Motor neuron (in vitro differentiated cells): Measurements from ENCODE around the gene COL25A1. TPM values are rescaled to one million over a fixed set of nuclear protein-coding genes. Genes with fewer than 3 reads are reported as not detected.
"Not testable (repeated sequence)": the region's sequence is repeated elsewhere in the genome, so short reads cannot be mapped to it uniquely, and the experiment has no call there.

ENCODE experiments used
- ATAC-seq, 8 experiments: fragments of 200-7000 bp; cut with Tn5 transposase; replicated peaks in 6 of 8; 2 replicates each; pipeline ENCODE4 v1.8.0; 2021; ENCODE audit warnings: mild to moderate bottlenecking in 8 of 8, moderate library complexity in 8 of 8
- H3K27ac ChIP-seq, 2 donors: fragments of 250-450 bp; sonication (Bioruptor Pico); 2 replicates each; pipeline ENCODE4 v1.9.0; 2021; ENCODE audit warnings: antibody characterized with exemption in 2 of 2, mild to moderate bottlenecking in 2 of 2, moderate library complexity in 1 of 2
- H3K4me1 ChIP-seq, 2 donors: fragments of 250-450 bp; sonication (Bioruptor Pico); replicated peaks in 1 of 2; 2 replicates each; pipeline ENCODE4 v1.6.1; 2021; ENCODE audit warnings: antibody characterized with exemption in 2 of 2, mild to moderate bottlenecking in 2 of 2, moderate library complexity in 1 of 2
- H3K4me3 ChIP-seq, 5 donors: fragments of 250-450 bp; sonication (Bioruptor Pico); 2 replicates each; pipeline ENCODE4 v1.9.0; 2021; ENCODE audit warnings: antibody characterized with exemption in 5 of 5, mild to moderate bottlenecking in 5 of 5, moderate library complexity in 4 of 5
- WGBS, 10 experiments: fragments of 450-650 bp; shearing (Covaris generic); methylation state at CpG; one replicate each; pipeline ENCODE4 v1.0.0; 2022; 5-methylcytosine and 5-hydroxymethylcytosine counted together
- in situ Hi-C, 9 experiments: fragments of 400-800 bp; cut with MboI; loops; one replicate each; pipeline ENCODE4 v1.15.0; 2021; ENCODE audit warnings: low sequenced_read_pairs in 9 of 9, low pct_unique_long_range_greater_than_20kb in 2 of 9; ENCODE audit not compliant: unreplicated experiment in 9 of 9
- total RNA-seq, 8 experiments: library from RNA; unstranded; fragments of 300-600 nt; gene quantifications; 2 replicates each; pipeline versions ENCODE4 v1.2.3 to v1.2.4, GENCODE V29; 2022

Gene COL25A1
- total RNA-seq, 8 experiments from 2014 or later = 1.3 to 15.1 (median 2.7) TPM

DNA sequence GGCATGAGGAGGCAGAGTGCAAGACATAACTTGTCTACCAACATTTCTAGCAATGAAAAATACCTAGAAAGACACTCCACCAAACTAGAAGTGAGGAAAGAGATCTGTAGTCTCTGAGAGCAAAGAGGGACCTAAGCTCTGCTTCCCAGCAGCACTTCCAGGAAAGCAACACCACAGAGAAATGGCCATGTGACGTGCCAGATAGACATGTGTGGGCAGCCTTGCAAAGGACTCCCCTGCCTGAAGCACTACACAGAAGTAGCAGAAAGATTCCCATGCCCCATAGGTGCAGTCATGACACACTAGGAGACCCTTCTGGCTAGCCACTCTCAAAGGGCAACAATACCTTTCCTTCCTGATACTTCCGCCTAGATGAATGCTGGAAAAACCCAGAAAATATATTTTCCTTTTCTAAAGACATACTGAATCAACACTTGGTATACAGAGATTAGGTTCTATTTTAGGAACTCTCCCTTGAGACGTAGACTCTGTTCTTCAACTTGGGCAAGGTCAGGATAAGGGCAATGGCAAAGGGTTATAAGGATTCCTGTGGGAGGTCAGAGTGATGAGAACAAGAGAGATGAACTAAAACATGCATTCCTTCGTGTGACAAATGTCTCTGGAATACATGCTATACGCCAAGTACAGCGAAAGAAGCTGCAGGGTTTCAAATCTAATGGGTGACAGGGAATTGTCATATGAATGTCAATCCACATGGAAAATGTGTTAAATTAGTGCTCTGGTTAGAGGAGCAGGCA, 352.1 kb downstream of the COL25A1 start:
- 71 to 100% (median 91%) methylated on average over 2 to 6 of the region's 6 CpGs; no CpG with 5 or more reads in 2 of the 10 experiments for WGBS, 10 experiments
- H3K4me1 ChIP-seq = peaks cover 0 to 5% of the 10 kb centered on the region in 2 donors
- ATAC-seq = no peak
- H3K27ac ChIP-seq = no peak overlapping the region
- no peak overlapping the region for H3K4me3 ChIP-seq
- in situ Hi-C loops = no loop called here

DNA sequence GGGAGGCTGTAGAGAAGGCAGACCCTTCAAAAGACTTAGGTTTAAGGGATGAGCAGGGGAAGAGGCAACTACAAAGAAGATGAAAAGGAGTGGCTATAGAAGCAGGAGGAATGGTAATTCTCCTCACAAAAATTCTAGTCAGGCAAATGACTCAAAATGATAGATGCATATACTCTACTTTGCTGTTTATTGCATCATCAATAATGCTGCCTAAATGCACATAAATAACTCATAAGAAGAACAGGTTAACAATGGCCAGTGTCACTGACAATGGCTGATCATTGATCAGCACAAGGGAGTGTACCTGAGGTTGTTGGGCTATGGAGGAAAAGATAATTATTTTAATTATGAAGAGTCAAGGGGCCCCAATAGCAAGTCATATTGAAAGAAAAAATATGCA, 354.9 kb downstream of the COL25A1 start:
- peaks cover 0 to 5% of the 10 kb centered on the region in 2 donors for H3K4me1 ChIP-seq
- no peak overlapping the region for H3K27ac ChIP-seq
- in situ Hi-C loops = no loop called here
- no peak overlapping the region for H3K4me3 ChIP-seq
- peak in 3 of 8 experiments; percentile 15 to 48 (median 24) for ATAC-seq

DNA sequence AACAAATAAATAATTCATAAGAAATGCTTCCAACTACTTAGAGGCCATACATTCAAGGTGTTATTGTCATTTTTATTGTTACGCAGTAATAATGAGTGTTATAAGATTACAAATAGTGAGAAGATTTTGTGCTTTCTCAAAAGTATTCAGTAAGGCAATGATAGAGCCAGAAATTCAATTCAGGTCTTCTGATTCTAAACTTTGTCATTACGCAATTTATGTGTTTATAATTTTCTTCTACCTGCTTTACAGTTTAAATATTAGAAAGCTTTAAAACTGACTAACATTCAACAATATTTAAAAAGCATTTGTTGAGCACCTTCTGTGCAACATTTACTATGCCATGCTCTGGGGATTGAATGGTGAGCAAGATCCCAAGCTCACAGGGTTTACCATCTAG, 356.2 kb downstream of the COL25A1 start:
- Histone ChIP-seq H3K4me1 (peaks cover 0 to 10% of the 10 kb centered on the region in 2 donors), H3K27ac (no peak overlapping the region), H3K4me3 (no peak overlapping the region)
- in situ Hi-C loops = no loop called here
- ATAC-seq = no peak
- WGBS, 10 experiments = 94 to 100% (median 100%) methylated on average over 1 to 2 of the region's 2 CpGs; no CpG with 5 or more reads in 2 of the 10 experiments

DNA sequence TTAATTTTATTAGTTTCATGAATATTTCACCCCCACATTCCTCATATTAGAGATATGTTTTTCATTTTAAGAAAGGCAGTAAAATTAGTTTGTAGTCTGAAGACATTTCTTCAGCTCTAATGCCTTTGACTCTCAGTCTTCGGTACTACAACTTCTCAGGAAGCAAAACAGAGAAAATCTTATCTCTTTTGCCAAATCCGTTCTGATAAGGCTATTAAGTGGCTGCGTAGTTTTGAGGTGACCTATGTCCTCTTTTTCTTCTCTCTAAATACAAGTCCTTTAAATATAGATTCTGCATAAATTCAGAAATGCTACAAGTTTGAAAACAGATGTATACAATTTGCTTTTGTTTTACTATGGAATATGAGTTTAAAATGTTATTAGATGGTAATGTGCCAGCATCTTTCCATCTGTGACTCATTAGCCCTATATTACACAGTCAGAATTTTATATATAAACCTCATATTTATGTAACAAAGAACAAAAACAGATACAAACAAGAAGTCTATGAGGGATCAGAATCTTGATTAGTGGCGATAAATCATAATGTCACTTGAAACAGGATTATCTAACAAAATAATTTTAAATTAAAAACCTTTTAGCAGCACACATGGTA, 358.4 kb downstream of the COL25A1 start:
- Histone ChIP-seq H3K4me3 (no peak overlapping the region), H3K4me1 (peaks cover 0 to 13% of the 10 kb centered on the region in 2 donors), H3K27ac (no peak overlapping the region)
- in situ Hi-C loops = no loop called here
- no peak for ATAC-seq
- 6 to 100% (median 78%) methylated on average over 2 to 4 of the region's 4 CpGs for WGBS, 10 experiments

DNA sequence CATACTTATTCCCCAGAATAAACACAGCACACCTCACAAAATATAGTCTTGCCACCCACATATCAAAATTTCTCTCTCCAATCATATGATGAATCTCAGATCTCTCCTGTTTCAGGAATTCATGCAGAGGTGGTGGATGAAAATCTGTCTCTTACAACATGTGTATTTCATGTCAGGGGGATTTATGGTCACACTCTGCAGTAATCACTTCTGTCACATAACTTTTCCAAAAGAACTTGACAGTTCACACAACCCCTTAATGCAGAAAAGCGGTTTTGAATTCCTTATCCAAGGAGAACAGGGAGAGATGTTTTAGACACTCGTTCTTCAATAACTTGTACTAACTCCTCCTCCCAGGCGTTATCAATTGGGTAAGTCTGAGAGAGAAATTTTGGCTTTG, 359.1 kb downstream of the COL25A1 start:
- Histone ChIP-seq H3K4me3 (no peak overlapping the region), H3K27ac (no peak overlapping the region), H3K4me1 (peaks cover 0 to 13% of the 10 kb centered on the region in 2 donors)
- WGBS, 10 experiments = 10 to 100% (median 83%) methylated on average over 2 to 3 of the region's 3 CpGs; no CpG with 5 or more reads in 1 of the 10 experiments
- ATAC-seq = no peak
- in situ Hi-C loops = no loop called here

DNA sequence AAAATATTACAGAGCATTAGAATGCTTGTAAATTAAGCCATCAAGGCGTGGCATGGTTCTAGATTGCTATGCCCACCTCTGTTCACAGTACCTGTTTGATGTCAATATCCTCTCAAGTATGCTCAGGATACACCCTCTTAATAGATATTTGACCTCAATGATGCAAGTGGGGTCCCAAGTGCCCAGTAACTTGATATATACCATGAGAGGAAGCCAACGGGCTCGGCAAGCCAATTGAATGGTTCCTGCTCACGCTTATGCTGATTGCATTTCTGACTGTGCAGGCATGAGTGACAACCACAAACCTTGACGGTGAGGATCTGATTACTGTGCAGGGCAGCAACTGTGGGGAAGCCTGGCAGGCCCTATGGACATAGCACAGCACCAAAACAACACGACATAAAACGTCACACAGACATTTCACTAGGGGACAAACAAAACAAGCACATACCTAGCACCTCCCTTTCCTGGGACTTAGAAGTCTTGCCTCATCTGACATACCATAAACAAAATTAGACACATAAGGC, 360.5 kb downstream of the COL25A1 start:
- in situ Hi-C loops = no loop called here
- no peak overlapping the region for H3K27ac ChIP-seq
- H3K4me3 ChIP-seq = no peak overlapping the region
- 40 to 95% (median 67%) methylated on average over 1 to 6 of the region's 7 CpGs; no CpG with 5 or more reads in 3 of the 10 experiments for WGBS, 10 experiments
- H3K4me1 ChIP-seq = peaks cover 0 to 8% of the 10 kb centered on the region in 2 donors
- peak in 1 of 8 experiments; percentile 63 for ATAC-seq

DNA sequence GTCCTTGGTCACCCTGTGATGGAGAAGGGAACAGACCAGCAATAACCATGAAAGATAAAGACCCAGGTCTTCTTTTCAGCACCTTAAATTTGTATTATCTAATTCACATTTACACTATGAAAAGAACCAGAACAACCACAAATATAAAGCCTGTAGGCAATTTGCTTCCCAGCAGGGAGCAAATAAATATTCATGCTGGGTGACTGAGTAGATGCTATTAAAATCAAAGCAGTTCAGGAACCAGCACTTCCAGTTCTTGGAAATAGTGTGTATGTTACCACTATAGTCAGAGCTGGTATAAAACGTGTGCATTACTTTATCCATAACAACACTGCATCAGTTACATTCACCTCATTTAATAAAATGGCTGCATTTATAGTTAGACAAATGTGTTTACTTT, 361.8 kb downstream of the COL25A1 start:
- in situ Hi-C loops = no loop called here
- 38 to 86% (median 71%) methylated on average over 1 of the region's 1 CpG; no CpG with 5 or more reads in 4 of the 10 experiments for WGBS, 10 experiments
- ATAC-seq = peak in 3 of 8 experiments; percentile 63 to 92 (median 84)
- Histone ChIP-seq H3K27ac (no peak overlapping the region), H3K4me1 (peaks cover 0 to 8% of the 10 kb centered on the region in 2 donors), H3K4me3 (no peak overlapping the region)

DNA sequence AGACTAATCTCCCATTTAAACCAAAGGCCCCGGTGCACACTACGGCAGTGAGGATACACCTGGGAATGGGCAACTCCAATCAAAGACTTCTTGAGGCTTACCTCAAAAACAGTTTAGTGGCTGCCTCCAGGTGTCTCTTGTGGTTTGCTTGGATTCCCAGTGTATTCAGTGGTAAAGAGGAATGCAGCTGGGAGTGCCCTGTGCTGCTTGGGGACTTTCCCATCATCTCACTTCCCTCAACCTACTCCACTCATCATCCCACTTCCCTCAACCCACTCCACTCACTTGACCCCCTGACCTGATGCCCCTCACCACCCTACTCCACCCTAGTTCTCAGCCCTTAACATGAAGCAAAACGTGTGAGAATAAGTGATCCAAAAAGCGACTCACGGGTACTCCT, 362.3 kb downstream of the COL25A1 start:
- no peak overlapping the region for H3K4me3 ChIP-seq
- no peak overlapping the region for H3K27ac ChIP-seq
- peak in 3 of 8 experiments; percentile 33 to 55 (median 50) for ATAC-seq
- 68 to 100% (median 90%) methylated on average over 1 to 5 of the region's 5 CpGs; no CpG with 5 or more reads in 4 of the 10 experiments for WGBS, 10 experiments
- in situ Hi-C loops = no loop called here
- peaks cover 0 to 8% of the 10 kb centered on the region in 2 donors for H3K4me1 ChIP-seq

DNA sequence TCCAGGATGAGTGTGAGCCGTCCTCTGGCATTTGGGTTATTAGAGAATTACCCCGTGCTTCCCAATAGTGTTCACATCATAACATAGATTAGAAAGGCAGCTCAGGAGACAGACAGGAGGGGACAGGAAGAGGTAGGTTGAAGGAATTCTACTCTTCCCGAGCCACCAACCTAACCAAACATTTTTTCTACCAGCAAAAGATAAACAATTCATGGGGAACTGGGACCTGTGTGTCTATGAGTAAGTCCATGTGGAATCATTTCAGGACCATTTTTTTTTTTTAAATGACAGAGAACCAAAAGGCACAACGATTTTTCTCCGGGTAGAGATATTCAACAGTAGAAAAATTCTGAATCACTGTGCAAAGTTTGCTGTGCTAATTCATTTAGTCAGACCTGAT, 365.4 kb downstream of the COL25A1 start:
- Histone ChIP-seq H3K27ac (no peak overlapping the region), H3K4me3 (no peak overlapping the region), H3K4me1 (peaks cover 0 to 8% of the 10 kb centered on the region in 2 donors)
- WGBS, 10 experiments = 11 to 100% (median 80%) methylated on average over 1 to 5 of the region's 5 CpGs; no CpG with 5 or more reads in 1 of the 10 experiments
- in situ Hi-C loops = no loop called here
- ATAC-seq = no peak

DNA sequence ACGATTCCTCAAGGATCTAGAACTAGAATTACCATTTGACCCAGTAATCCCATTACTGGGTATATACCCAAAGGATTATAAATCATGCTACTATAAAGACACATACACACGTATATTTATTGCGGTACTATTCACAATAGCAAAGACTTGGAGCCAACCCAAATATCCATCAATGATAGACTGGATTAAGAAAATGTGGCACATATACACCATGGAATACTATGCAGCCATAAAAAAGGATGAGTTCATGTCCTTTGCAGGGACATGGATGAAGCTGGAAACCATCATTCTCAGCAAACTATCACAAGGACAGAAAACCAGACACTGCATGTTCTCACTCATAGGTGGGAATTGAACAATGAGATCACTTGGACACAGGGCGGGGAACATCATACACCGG, 368.5 kb downstream of the COL25A1 start:
- H3K4me1 ChIP-seq, H3K27ac ChIP-seq, H3K4me3 ChIP-seq, in situ Hi-C loops, ATAC-seq: not testable (repeated sequence)
- 20 to 100% (median 84%) methylated on average over 1 of the region's 5 CpGs; no CpG with 5 or more reads in 6 of the 10 experiments for WGBS, 10 experiments

DNA sequence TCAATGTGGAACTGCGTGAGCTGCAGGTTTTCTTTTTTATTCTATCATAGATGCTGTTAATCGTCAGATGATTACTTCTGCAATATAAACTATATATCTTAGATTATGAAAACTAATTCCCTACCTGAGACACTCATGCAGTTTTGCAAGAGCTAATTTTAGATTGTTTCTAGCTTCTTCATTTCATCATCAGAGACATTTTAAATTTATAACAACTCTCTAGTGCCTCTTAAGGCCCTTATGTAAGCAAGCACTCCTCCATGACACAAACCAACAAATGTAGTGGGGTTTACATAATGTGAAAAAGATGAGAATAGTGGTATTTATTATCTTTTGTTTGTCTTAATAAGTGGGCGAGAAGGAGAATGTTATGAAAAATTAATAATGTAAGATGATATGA, 369.4 kb downstream of the COL25A1 start:
- WGBS, 10 experiments = 64 to 94% (median 88%) methylated on average over 2 to 3 of the region's 3 CpGs
- no peak overlapping the region for H3K27ac ChIP-seq
- H3K4me3 ChIP-seq = no peak overlapping the region
- H3K4me1 ChIP-seq = peaks cover 0 to 2% of the 10 kb centered on the region in 2 donors
- in situ Hi-C loops = no loop called here
- ATAC-seq = no peak

DNA sequence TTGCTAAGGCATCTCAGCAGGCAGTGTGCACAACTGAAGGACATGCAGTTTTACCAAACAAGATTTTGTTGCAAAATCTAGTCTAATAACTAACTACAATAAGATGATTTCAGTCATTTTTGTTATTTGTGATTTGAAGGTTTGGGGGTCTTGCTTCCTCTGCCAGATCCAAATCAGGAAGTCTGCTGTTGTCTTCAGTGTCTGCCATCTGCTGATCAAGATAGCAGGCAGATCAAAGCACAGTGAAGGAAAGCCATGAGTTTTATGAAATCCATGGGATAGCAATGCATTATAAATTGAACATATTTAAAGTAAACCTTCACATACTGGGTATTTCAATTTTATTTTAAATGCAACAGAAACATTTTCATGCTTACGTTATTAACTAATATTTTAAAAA, 370.5 kb downstream of the COL25A1 start:
- no peak for ATAC-seq
- H3K4me3 ChIP-seq = no peak overlapping the region
- no peak overlapping the region for H3K27ac ChIP-seq
- peaks cover 0 to 10% of the 10 kb centered on the region in 2 donors for H3K4me1 ChIP-seq
- in situ Hi-C loops = no loop called here
- WGBS, 10 experiments = 60 to 100% (median 100%) methylated on average over 1 of the region's 1 CpG; no CpG with 5 or more reads in 2 of the 10 experiments

DNA sequence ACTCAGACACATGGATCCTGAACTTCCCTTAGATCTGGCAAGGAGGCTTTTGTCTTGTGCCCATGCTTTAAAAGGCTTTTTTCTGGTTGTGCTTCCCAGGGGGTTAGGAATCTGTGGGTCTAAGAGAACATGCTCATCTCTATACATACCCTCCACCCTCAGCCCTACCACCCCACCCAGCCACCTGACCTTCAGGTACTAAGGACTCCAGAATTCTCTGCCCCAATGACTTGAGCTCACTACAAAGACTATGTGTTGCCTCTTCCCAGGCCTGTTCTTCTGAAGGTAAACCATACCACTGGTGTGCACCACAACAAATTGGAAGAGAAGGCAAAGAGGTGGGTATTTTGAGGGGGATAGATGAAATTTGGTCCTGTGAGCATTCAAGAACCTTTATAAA, 372.3 kb downstream of the COL25A1 start:
- ATAC-seq = no peak
- Histone ChIP-seq H3K4me3 (no peak overlapping the region), H3K27ac (no peak overlapping the region), H3K4me1 (peaks cover 0 to 13% of the 10 kb centered on the region in 2 donors)
- in situ Hi-C loops = no loop called here
